Astrocyte (in vitro differentiated cells and primary cell): ENCODE data around the gene COX19. TPM values are rescaled to one million over a fixed set of nuclear protein-coding genes. Genes with fewer than 3 reads are reported as not detected.

Experiments used
- DNase-seq: peaks from one replicate; pipeline ENCODE4 v3.0.0-alpha.2; 2010; ENCODE audit warnings: low read depth
- FAIRE-seq: peaks from 2 replicates; lab custom pipeline; 2011; peaks lifted over from hg19 to GRCh38; lab: Jason Lieb, UNC
- H2AFZ ChIP-seq: 2 replicates; pipeline ENCODE4 v1.6.0; 2012; ENCODE audit warnings: low read depth, low read length, inconsistent platforms
- H3K27ac ChIP-seq: 2 replicates; pipeline ENCODE4 v1.5.1; 2011; ENCODE audit warnings: low read depth, low read length, inconsistent platforms
- H3K27me3 ChIP-seq: 2 replicates; pipeline ENCODE4 v1.6.0; 2011; ENCODE audit warnings: low read length, inconsistent platforms; ENCODE audit not compliant: insufficient read depth
- H3K36me3 ChIP-seq: 2 replicates; pipeline ENCODE4 v1.5.1; 2011; ENCODE audit warnings: low read length, inconsistent platforms; ENCODE audit not compliant: insufficient read depth
- H3K4me1 ChIP-seq: 2 replicates; pipeline ENCODE4 v1.5.1; 2011; ENCODE audit warnings: low read length, inconsistent platforms; ENCODE audit not compliant: insufficient read depth
- H3K4me2 ChIP-seq: 2 replicates; pipeline ENCODE4 v1.6.0; 2012; ENCODE audit warnings: low read length, inconsistent platforms
- H3K4me3 ChIP-seq: 2 replicates; pipeline ENCODE4 v1.5.1; 2011; ENCODE audit warnings: low read depth, mild to moderate bottlenecking, low read length, inconsistent platforms; ENCODE audit not compliant: insufficient read depth
- H3K79me2 ChIP-seq: 2 replicates; pipeline ENCODE4 v1.6.0; 2012; ENCODE audit warnings: mild to moderate bottlenecking, low read length, inconsistent platforms; ENCODE audit not compliant: insufficient read depth
- H3K9ac ChIP-seq: 2 replicates; pipeline ENCODE4 v1.6.0; 2012; ENCODE audit warnings: mild to moderate bottlenecking, low read length, inconsistent platforms
- H3K9me3 ChIP-seq: 2 replicates; pipeline ENCODE4 v1.5.1; 2012; ENCODE audit warnings: low read depth, mild to moderate bottlenecking, low read length, inconsistent platforms; ENCODE audit not compliant: insufficient read depth
- H4K20me1 ChIP-seq: 2 replicates; pipeline ENCODE4 v1.6.0; 2012; ENCODE audit warnings: low read length, inconsistent platforms; ENCODE audit not compliant: insufficient read depth
- H3K27ac Mint-ChIP-seq: one replicate; pipeline ENCODE4 v1.8.0; 2021; ENCODE audit warnings: mild to moderate bottlenecking, mixed read lengths; ENCODE audit not compliant: unreplicated experiment
- H3K27me3 Mint-ChIP-seq: one replicate; pipeline ENCODE4 v1.8.0; 2021; ENCODE audit warnings: low read depth, mixed read lengths; ENCODE audit not compliant: unreplicated experiment
- H3K36me3 Mint-ChIP-seq: one replicate; pipeline ENCODE4 v1.8.0; 2021; ENCODE audit warnings: low read depth, mixed read lengths; ENCODE audit not compliant: unreplicated experiment
- H3K4me1 Mint-ChIP-seq: one replicate; pipeline ENCODE4 v1.8.0; 2021; ENCODE audit warnings: low read depth, mixed read lengths; ENCODE audit not compliant: unreplicated experiment
- H3K4me3 Mint-ChIP-seq: one replicate; pipeline ENCODE4 v1.8.0; 2021; ENCODE audit warnings: mild to moderate bottlenecking, moderate library complexity, mixed read lengths; ENCODE audit not compliant: unreplicated experiment
- H3K9me3 Mint-ChIP-seq: one replicate; pipeline ENCODE4 v1.8.0; 2021; ENCODE audit warnings: mild to moderate bottlenecking, mixed read lengths; ENCODE audit not compliant: unreplicated experiment
- CTCF ChIP-seq: IDR thresholded peaks from 2 replicates; pipeline ENCODE4 v1.5.1; 2011; ENCODE audit warnings: low read depth, mild to moderate bottlenecking, inconsistent platforms, low read length, moderate library complexity; ENCODE audit not compliant: insufficient read depth
- EZH2 ChIP-seq: IDR thresholded peaks from 2 replicates; pipeline ENCODE4 v1.6.1; 2012; ENCODE audit warnings: mild to moderate bottlenecking, low read length, inconsistent platforms; ENCODE audit not compliant: insufficient read depth
- total RNA-seq: library from RNA; stranded (reverse); gene quantifications from 2 replicates; pipeline ENCODE4 v1.2.1, GENCODE V29; 2021

Gene COX19
- total RNA-seq, 1 donor from 2014 or later = 13.4 TPM

- H3K9me3 Mint-ChIP-seq = no peaks in the 10 kb centered on the region
- DNase-seq = no peak
Measured at GRCh38 chr7:949021-949934, 26.1 kb downstream of the COX19 start.

GRCh38 chr7:947391-948210 is 27.7 kb downstream of the COX19 start:
- no peak overlapping the region for H2AFZ ChIP-seq
- no peak overlapping the region for H3K4me3 Mint-ChIP-seq
- H3K27me3 Mint-ChIP-seq = peaks cover 11% of the 10 kb centered on the region
- H3K4me1 ChIP-seq = no peaks in the 10 kb centered on the region
- no peaks in the 10 kb centered on the region for H3K9me3 Mint-ChIP-seq
- H3K36me3 Mint-ChIP-seq = no peaks in the 10 kb centered on the region
- no peaks in the 10 kb centered on the region for H3K9me3 ChIP-seq
- H3K27ac ChIP-seq = no peak overlapping the region
- no peaks in the 10 kb centered on the region for H3K27me3 ChIP-seq
- no peak for TF ChIP-seq CTCF
- no peak for TF ChIP-seq EZH2
- H3K4me3 ChIP-seq = no peak overlapping the region
- no peaks in the 10 kb centered on the region for H3K79me2 ChIP-seq
- no peaks in the 10 kb centered on the region for H3K36me3 ChIP-seq
- DNase-seq (no peak), FAIRE-seq (no peak)
- no peaks in the 10 kb centered on the region for H4K20me1 ChIP-seq
- no peak overlapping the region for H3K9ac ChIP-seq
- H3K27ac Mint-ChIP-seq = no peak overlapping the region
- no peaks in the 10 kb centered on the region for H3K4me1 Mint-ChIP-seq
- no peak overlapping the region for H3K4me2 ChIP-seq

More at GRCh38 chr7:949021-949934, 26.1 kb downstream of the COX19 start:
- Mint-ChIP-seq H3K27ac (no peak overlapping the region), H3K27me3 (peaks cover 12% of the 10 kb centered on the region), H3K36me3 (no peaks in the 10 kb centered on the region), H3K4me1 (no peaks in the 10 kb centered on the region), H3K4me3 (peak overlapping the region; percentile 67)
- Histone ChIP-seq H2AFZ (no peak overlapping the region), H3K36me3 (no peaks in the 10 kb centered on the region), H3K4me1 (peaks cover 5% of the 10 kb centered on the region), H3K27ac (no peak overlapping the region), H3K79me2 (no peaks in the 10 kb centered on the region), H3K27me3 (peaks cover 6% of the 10 kb centered on the region), H3K4me3 (no peak overlapping the region), H4K20me1 (peaks cover 3% of the 10 kb centered on the region), H3K9ac (no peak overlapping the region), H3K4me2 (no peak overlapping the region), H3K9me3 (no peaks in the 10 kb centered on the region)
- no peak for FAIRE-seq
- TF ChIP-seq EZH2 = no peak
- no peak for TF ChIP-seq CTCF
